ENCODE results near the gene TMEM62. TPM values are rescaled to one million over a fixed set of nuclear protein-coding genes. Genes with fewer than 3 reads are reported as not detected.

Gene TMEM62
- total RNA-seq, 4 donors from 2014 or later: 11.5 to 25.2 (median 22.9) TPM

- TF ChIP-seq EP300 (IDR thresholded peaks at IDR 0.05) (no peak), POLR2AphosphoS5 (IDR thresholded peaks at IDR 0.05) (no peak), CTCF (IDR thresholded peaks at IDR 0.05) (no peak), POLR2A (IDR thresholded peaks at IDR 0.05) (no peak)
- Histone ChIP-seq H3K4me1 (no peaks in the 10 kb centered on the region), H3K36me3 (no peaks in the 10 kb centered on the region), H3K9me3 (no peaks in the 10 kb centered on the region), H3K27ac (no peak overlapping the region), H3K27me3 (peaks cover 46% of the 10 kb centered on the region), H3K4me3 (no peak overlapping the region)
- WGBS, 2 donors (ENCODE audit: low coverage in 1 of 2): 55 to 65% methylated on average over 4 to 6 of the region's 8 CpGs
- ATAC-seq: no peak
These were observed 78.9 kb downstream of the TMEM62 start for GRCh38 chr15:43212299-43212698.

GRCh38 chr15:43212951-43213350 lies 79.6 kb downstream of the TMEM62 start:
- Histone ChIP-seq H3K4me3 (no peak overlapping the region), H3K27me3 (peaks cover 40% of the 10 kb centered on the region), H3K9me3 (no peaks in the 10 kb centered on the region), H3K27ac (no peak overlapping the region), H3K36me3 (no peaks in the 10 kb centered on the region), H3K4me1 (no peaks in the 10 kb centered on the region)
- TF ChIP-seq POLR2A (IDR thresholded peaks at IDR 0.05): no peak
- TF ChIP-seq EP300 (IDR thresholded peaks at IDR 0.05): no peak
- TF ChIP-seq POLR2AphosphoS5 (IDR thresholded peaks at IDR 0.05): no peak
- TF ChIP-seq CTCF (IDR thresholded peaks at IDR 0.05): no peak
- no peak for ATAC-seq

- ATAC-seq: no peak
- Histone ChIP-seq H3K9me3 (no peaks in the 10 kb centered on the region), H3K4me1 (no peaks in the 10 kb centered on the region), H3K4me3 (no peak overlapping the region), H3K27me3 (peaks cover 35% of the 10 kb centered on the region), H3K27ac (no peak overlapping the region), H3K36me3 (no peaks in the 10 kb centered on the region)
- TF ChIP-seq POLR2A (IDR thresholded peaks at IDR 0.05) (no peak), EP300 (IDR thresholded peaks at IDR 0.05) (no peak), POLR2AphosphoS5 (IDR thresholded peaks at IDR 0.05) (no peak), CTCF (IDR thresholded peaks at IDR 0.05) (no peak)
- WGBS, 2 donors (ENCODE audit: low coverage in 1 of 2): no CpG with 5 or more reads among the region's 5 CpGs
These were observed 80.1 kb downstream of the TMEM62 start for GRCh38 chr15:43213466-43213865.

GRCh38 chr15:43214169-43214568 lies 80.8 kb downstream of the TMEM62 start:
- H3K9me3 ChIP-seq: no peaks in the 10 kb centered on the region

More at GRCh38 chr15:43214169-43214568, 80.8 kb downstream of the TMEM62 start:
- no peak for TF ChIP-seq EP300 (IDR thresholded peaks at IDR 0.05)
- TF ChIP-seq CTCF (IDR thresholded peaks at IDR 0.05): no peak
- TF ChIP-seq POLR2A (IDR thresholded peaks at IDR 0.05): no peak
- no peak for TF ChIP-seq POLR2AphosphoS5 (IDR thresholded peaks at IDR 0.05)
- H3K4me1 ChIP-seq: no peaks in the 10 kb centered on the region
- no peak overlapping the region for H3K27ac ChIP-seq
- no peaks in the 10 kb centered on the region for H3K36me3 ChIP-seq
- 72 to 90% methylated on average over 2 to 7 of the region's 8 CpGs for WGBS, 2 donors (ENCODE audit: low coverage in 1 of 2)
- ATAC-seq: no peak
- H3K4me3 ChIP-seq: no peak overlapping the region
- H3K27me3 ChIP-seq: peaks cover 28% of the 10 kb centered on the region
